Thoracic aorta (tissue), 2 donors: ENCODE measurements around the gene OR52N2. TPM values are rescaled to one million over a fixed set of nuclear protein-coding genes. Genes with fewer than 3 reads are reported as not detected.

Source experiments
- ATAC-seq: fragments of 150-250 bp; one replicate; pipeline ENCODE4 v1.8.0; 2017; ENCODE audit warnings: low read depth; ENCODE audit not compliant: insufficient number of reproducible peaks, low FRiP score
- DNase-seq: peaks from one replicate; pipeline ENCODE4 v3.0.0-alpha.2; 2020; ENCODE audit warnings: low spot score
- H3K27ac ChIP-seq, 2 donors: fragments of 200-600 bp; sonication (generic); 1 replicate in 1 of 2; 2 replicates in 1 of 2; pipeline ENCODE4 v1.5.1; 2016; ENCODE audit warnings: mild to moderate bottlenecking in 2 of 2, moderate library complexity in 2 of 2
- H3K27me3 ChIP-seq: fragments of 200-600 bp; sonication (generic); replicated peaks from 2 replicates; pipeline ENCODE4 v1.6.0; 2016; ENCODE audit warnings: mild to moderate bottlenecking; ENCODE audit not compliant: insufficient read depth
- H3K36me3 ChIP-seq: fragments of 200-600 bp; sonication (generic); one replicate; pipeline ENCODE4 v1.5.1; 2016
- H3K4me1 ChIP-seq, 2 donors: fragments of 200-600 bp; sonication (generic); 1 replicate in 1 of 2; 2 replicates in 1 of 2; pipeline versions ENCODE4 v1.5.1 to v1.6.0; 2016; ENCODE audit warnings: low read depth in 2 of 2, mild to moderate bottlenecking in 1 of 2; ENCODE audit not compliant: control insufficient read depth in 1 of 2
- H3K4me3 ChIP-seq: fragments of 200-600 bp; sonication (generic); 2 replicates; pipeline ENCODE4 v1.5.1; 2016; ENCODE audit warnings: mild to moderate bottlenecking
- H3K9me3 ChIP-seq: fragments of 200-600 bp; sonication (generic); 2 replicates; pipeline ENCODE4 v1.5.1; 2016
- CTCF ChIP-seq: fragments of 200-600 bp; sonication (generic); IDR thresholded peaks from one replicate; pipeline ENCODE4 v1.5.1; 2019; ENCODE audit warnings: antibody characterized with exemption
- total RNA-seq, 2 donors: library from RNA; depleted of rRNA; stranded (reverse); fragments of >200 nt; gene quantifications; one replicate each; pipeline versions ENCODE4 v1.1.0 to v1.2.3, GENCODE V29; 2016

OR52N2 gene
- total RNA-seq, 2 donors from 2014 or later = not detected

- ATAC-seq (no peak), DNase-seq (no peak)
- no peaks in the 10 kb centered on the region for H3K27me3 ChIP-seq
- no peaks in the 10 kb centered on the region for H3K36me3 ChIP-seq
- no peaks in the 10 kb centered on the region for H3K9me3 ChIP-seq
- H3K4me3 ChIP-seq = no peak overlapping the region
- H3K4me1 ChIP-seq = no peaks in the 10 kb centered on the region
- H3K27ac ChIP-seq = no peak overlapping the region
- TF ChIP-seq CTCF = no peak
Measured at GRCh38 chr11:5846701-5847100, 38.0 kb downstream of the OR52N2 start.

GRCh38 chr11:5847711-5848110 lies 39.0 kb downstream of the OR52N2 start:
- no peaks in the 10 kb centered on the region for H3K27me3 ChIP-seq
- no peaks in the 10 kb centered on the region for H3K9me3 ChIP-seq
- no peaks in the 10 kb centered on the region for H3K4me1 ChIP-seq
- ATAC-seq = no peak
- no peak for TF ChIP-seq CTCF
- no peak for DNase-seq
- H3K36me3 ChIP-seq = no peaks in the 10 kb centered on the region
- H3K4me3 ChIP-seq = no peak overlapping the region
- H3K27ac ChIP-seq = no peak overlapping the region

GRCh38 chr11:5851002-5851401 lies 42.3 kb downstream of the OR52N2 start:
- no peaks in the 10 kb centered on the region for H3K9me3 ChIP-seq
- no peak overlapping the region for H3K4me3 ChIP-seq
- no peak for DNase-seq
- TF ChIP-seq CTCF = no peak
- no peaks in the 10 kb centered on the region for H3K36me3 ChIP-seq
- ATAC-seq = no peak
- no peak overlapping the region for H3K27ac ChIP-seq
- H3K4me1 ChIP-seq = no peaks in the 10 kb centered on the region
- H3K27me3 ChIP-seq = no peaks in the 10 kb centered on the region

GRCh38 chr11:5857590-5857989 lies 48.9 kb downstream of the OR52N2 start, which contains the start of gene OR52E8:
Gene OR52E8, minus strand, starts transcription at chr11:5857690. Its CDS starts 0 bp downstream, at chr11:5857690.
- no peak for TF ChIP-seq CTCF
- H3K36me3 ChIP-seq = no peaks in the 10 kb centered on the region
- H3K4me1 ChIP-seq = no peaks in the 10 kb centered on the region
- ATAC-seq = no peak
- H3K27me3 ChIP-seq = no peaks in the 10 kb centered on the region
- no peak within 1 kb of the TSS for H3K4me3 ChIP-seq
- no peaks in the 10 kb centered on the region for H3K9me3 ChIP-seq
- no peak within 1 kb of the TSS for H3K27ac ChIP-seq
- no peak for DNase-seq

GRCh38 chr11:5865826-5866225 lies 57.1 kb downstream of the OR52N2 start:
- ATAC-seq = no peak
- H3K36me3 ChIP-seq = no peaks in the 10 kb centered on the region
- DNase-seq = no peak

More at GRCh38 chr11:5865826-5866225, 57.1 kb downstream of the OR52N2 start:
- Histone ChIP-seq H3K4me1 (no peaks in the 10 kb centered on the region), H3K9me3 (no peaks in the 10 kb centered on the region), H3K27ac (no peak overlapping the region), H3K4me3 (no peak overlapping the region), H3K27me3 (no peaks in the 10 kb centered on the region)
- no peak for TF ChIP-seq CTCF

Other genes with a start within 250 kb of the OR52N2 start
- gene OR52B6, start 228.0 kb upstream of the OR52N2 start, total RNA-seq = not detected
- gene TRIM6, start 212.3 kb upstream of the OR52N2 start, total RNA-seq = 1 to 10 TPM; 3.0 to 6.5 TPM
- gene TRIM34, start 183.9 kb upstream of the OR52N2 start, total RNA-seq = 1 to 10 TPM; 6.9 to 7.7 TPM
- 10 to 100 TPM; 35.5 to 36.4 TPM for gene TRIM5, start 123.8 kb upstream of the OR52N2 start, total RNA-seq
- 100 to 1,000 TPM; 119 to 129 TPM for gene TRIM22, start 119.1 kb upstream of the OR52N2 start, total RNA-seq
- under 1 TPM; 0.27 to 0.49 TPM for gene OR56B1, start 72.5 kb upstream of the OR52N2 start, total RNA-seq
- not detected for gene OR52N4, start 54.7 kb upstream of the OR52N2 start, total RNA-seq
- gene OR52N5, start 25.6 kb upstream of the OR52N2 start, total RNA-seq = not detected
- gene OR52N1, start 17.7 kb upstream of the OR52N2 start, total RNA-seq = under 1 TPM in 1 of 2 donors, not detected in 1; 0.42 TPM
- not detected for gene OR52E6, start 33.0 kb downstream of the OR52N2 start, total RNA-seq
- gene OR52E8, start 48.8 kb downstream of the OR52N2 start, total RNA-seq = not detected
- not detected for gene OR52E4, start 71.7 kb downstream of the OR52N2 start, total RNA-seq
- gene OR52E5, start 84.3 kb downstream of the OR52N2 start, total RNA-seq = not detected
- not detected for gene OR56A3, start 133.3 kb downstream of the OR52N2 start, total RNA-seq
- gene OR56A5, start 159.6 kb downstream of the OR52N2 start, total RNA-seq = not detected
- gene OR52L1, start 178.1 kb downstream of the OR52N2 start, total RNA-seq = not detected
- not detected for gene OR56A4, start 198.0 kb downstream of the OR52N2 start, total RNA-seq
- not detected for gene OR56A1, start 221.8 kb downstream of the OR52N2 start, total RNA-seq